Lower leg skin (tissue), 4 donors: Measurements from ENCODE around the gene TNIP1. TPM values are rescaled to one million over a fixed set of nuclear protein-coding genes. Genes with fewer than 3 reads are reported as not detected.

ENCODE experiments used
- DNase-seq, 2 donors: peaks; one replicate each; pipeline ENCODE4 v3.0.0-alpha.2; 2019; ENCODE audit warnings: low spot score in 2 of 2
- H3K4me3 ChIP-seq: fragments of 200-600 bp; sonication (generic); 2 replicates; pipeline ENCODE4 v1.5.1; 2017; ENCODE audit warnings: mild to moderate bottlenecking, low read depth; ENCODE audit not compliant: poor library complexity, severe bottlenecking
- POLR2A ChIP-seq, 2 donors: fragments of 450-650 bp; IDR thresholded peaks; one replicate each; pipeline ENCODE4 v1.6.1; 2016 to 2017; ENCODE audit warnings: antibody characterized with exemption in 2 of 2, mild to moderate bottlenecking in 1 of 2, moderate library complexity in 1 of 2
- WGBS, 2 donors: methylation state at CpG; one replicate each; pipeline ENCODE4 v1.1.5; 2018; 5-methylcytosine and 5-hydroxymethylcytosine counted together
- intact Hi-C: fragments of 100-400 bp; cut with DNase I; formaldehyde crosslinking; loops from one replicate; pipeline ENCODE4 v1.15.0; 2023; ENCODE audit warnings: low total_unique reads
- total RNA-seq, 4 donors: library from RNA; depleted of rRNA; stranded (reverse); fragments of >200 nt; gene quantifications; one replicate each; pipeline ENCODE4 v1.1.0, GENCODE V29; 2016
- TF ChIP-seq, protein P1 (sequence below), 3 donors: fragments of 450-650 bp; IDR thresholded peaks; one replicate each; pipeline ENCODE4 v1.5.1; 2016; ENCODE audit warnings: antibody characterized with exemption in 3 of 3, mild to moderate bottlenecking in 3 of 3, moderate library complexity in 2 of 3

The TNIP1 gene
- total RNA-seq, 4 donors from 2014 or later, result 91.2 to 123 (median 98.1) TPM

DNA sequence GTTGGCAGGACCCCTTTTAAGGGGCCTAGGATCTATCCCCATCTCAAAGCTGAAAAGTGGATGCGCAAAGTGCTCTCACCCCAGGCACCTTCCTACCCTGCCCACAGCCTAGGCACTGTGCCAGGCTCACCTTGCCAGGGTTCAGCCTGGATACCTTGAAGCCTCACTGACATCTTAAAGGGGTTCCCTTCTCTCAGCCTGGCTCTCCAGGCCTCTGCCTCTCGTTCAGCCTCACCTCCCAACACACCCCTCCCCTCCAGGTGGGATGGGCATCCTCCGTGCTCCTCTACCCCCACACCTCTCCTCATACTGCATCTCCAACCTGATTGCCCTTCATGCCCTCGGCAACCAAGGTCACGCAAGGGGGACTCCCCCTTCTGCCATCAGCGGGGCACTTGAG is 25.5 kb downstream of the TNIP1 start:
- 84 to 85% methylated on average over 6 of the region's 6 CpGs for WGBS, 2 donors
- TF ChIP-seq, protein P1, sequence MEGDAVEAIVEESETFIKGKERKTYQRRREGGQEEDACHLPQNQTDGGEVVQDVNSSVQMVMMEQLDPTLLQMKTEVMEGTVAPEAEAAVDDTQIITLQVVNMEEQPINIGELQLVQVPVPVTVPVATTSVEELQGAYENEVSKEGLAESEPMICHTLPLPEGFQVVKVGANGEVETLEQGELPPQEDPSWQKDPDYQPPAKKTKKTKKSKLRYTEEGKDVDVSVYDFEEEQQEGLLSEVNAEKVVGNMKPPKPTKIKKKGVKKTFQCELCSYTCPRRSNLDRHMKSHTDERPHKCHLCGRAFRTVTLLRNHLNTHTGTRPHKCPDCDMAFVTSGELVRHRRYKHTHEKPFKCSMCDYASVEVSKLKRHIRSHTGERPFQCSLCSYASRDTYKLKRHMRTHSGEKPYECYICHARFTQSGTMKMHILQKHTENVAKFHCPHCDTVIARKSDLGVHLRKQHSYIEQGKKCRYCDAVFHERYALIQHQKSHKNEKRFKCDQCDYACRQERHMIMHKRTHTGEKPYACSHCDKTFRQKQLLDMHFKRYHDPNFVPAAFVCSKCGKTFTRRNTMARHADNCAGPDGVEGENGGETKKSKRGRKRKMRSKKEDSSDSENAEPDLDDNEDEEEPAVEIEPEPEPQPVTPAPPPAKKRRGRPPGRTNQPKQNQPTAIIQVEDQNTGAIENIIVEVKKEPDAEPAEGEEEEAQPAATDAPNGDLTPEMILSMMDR (IDR thresholded peaks at IDR 0.05), result no peak
- TF ChIP-seq POLR2A (IDR thresholded peaks at IDR 0.05), result no peak
- H3K4me3 ChIP-seq, result no peak overlapping the region
- intact Hi-C loops, result no loop called here
- DNase-seq, result no peak

DNA sequence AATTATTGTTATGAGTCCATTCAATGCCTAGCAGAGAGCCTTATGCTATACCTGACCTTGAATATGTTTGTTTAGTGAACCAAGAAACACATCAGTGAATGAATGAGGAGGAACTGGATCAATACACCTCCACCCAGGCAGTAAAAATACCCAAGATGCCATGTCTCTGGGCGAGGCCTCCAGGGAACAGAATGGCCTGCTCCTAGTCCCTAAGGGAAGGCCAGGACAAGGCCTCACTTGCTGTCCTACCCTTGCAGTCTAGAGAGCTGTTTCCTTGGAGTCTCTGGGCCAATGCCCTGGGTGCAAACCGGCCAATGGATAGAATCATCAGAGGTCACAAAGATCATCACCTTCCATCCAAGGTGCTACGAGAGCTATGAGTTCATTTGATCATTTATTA is 26.1 kb downstream of the TNIP1 start:
- WGBS, 2 donors, result 82 to 94% methylated on average over 3 of the region's 3 CpGs
- intact Hi-C loops, result loop anchor here (5.0 kb wide), 1 partner anchor 63 kb away; no protein-coding TSS in a partner anchor
- H3K4me3 ChIP-seq, result no peak overlapping the region
- TF ChIP-seq, protein P1 (IDR thresholded peaks at IDR 0.05), result no peak
- TF ChIP-seq POLR2A (IDR thresholded peaks at IDR 0.05), result no peak
- no peak for DNase-seq

DNA sequence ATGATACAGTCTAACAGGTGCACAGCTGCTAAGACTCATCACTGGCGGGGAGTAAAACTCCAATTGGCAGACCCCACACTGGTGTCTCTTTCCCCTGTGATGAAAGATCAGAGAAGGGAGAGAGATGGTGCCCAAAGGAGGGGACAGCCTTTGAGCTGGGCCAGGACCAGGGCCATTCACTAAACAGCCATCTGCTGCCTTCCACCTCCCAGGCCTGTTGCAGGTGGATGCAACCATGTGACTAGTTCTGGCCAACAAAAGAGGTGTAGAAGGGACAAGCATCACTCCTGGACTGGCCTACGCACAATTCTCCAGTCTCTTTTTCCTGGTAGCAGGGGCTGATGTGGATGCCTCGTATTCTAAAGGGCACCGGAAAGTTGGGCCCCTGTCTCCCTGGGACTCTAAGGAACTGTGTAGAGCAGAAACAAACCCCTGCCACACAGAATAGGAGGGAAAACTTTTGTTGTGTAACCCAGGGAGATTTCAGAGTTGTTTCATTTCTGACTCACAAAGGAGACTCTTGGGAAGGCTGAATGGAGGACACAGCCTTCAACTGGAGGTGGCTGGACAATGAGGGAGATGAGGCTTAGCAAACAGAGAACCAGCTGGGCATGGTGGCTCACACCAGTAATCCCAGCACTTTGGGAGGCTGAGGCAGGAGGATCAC is 26.9 kb downstream of the TNIP1 start:
- H3K4me3 ChIP-seq, result no peak overlapping the region
- TF ChIP-seq, protein P1 (IDR thresholded peaks at IDR 0.05), result no peak
- no peak for TF ChIP-seq POLR2A (IDR thresholded peaks at IDR 0.05)
- no peak for DNase-seq
- WGBS, 2 donors, result 89 to 92% methylated on average over 4 of the region's 4 CpGs
- intact Hi-C loops, result loop anchor here (5.0 kb wide), 1 partner anchor 63 kb away; no protein-coding TSS in a partner anchor

DNA sequence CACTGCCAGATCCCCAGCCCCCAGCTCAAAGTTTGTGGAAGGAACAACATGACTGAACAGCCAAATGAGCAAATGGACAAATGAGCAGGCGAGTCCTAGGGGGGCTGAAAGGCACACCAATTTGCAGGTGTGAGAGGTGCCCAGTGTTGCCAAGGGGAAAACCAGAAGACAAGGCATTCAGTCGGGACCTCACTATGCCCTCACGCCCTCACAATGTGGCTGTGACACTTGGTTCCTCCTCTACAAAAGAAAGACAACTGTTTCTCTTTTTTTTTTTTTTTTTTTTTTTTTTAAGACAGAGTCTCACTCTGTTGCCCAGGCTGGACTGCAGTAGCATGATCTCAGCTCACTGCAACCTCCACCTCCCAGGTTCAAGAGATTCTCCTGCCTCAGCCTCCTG is 28.0 kb downstream of the TNIP1 start:
- no peak for DNase-seq
- 82 to 86% methylated on average over 3 of the region's 3 CpGs for WGBS, 2 donors
- intact Hi-C loops, result loop anchor here (5.0 kb wide), 1 partner anchor 64 kb away; no protein-coding TSS in a partner anchor
- TF ChIP-seq, protein P1 (IDR thresholded peaks at IDR 0.05), result no peak
- no peak for TF ChIP-seq POLR2A (IDR thresholded peaks at IDR 0.05)
- H3K4me3 ChIP-seq, result no peak overlapping the region

DNA sequence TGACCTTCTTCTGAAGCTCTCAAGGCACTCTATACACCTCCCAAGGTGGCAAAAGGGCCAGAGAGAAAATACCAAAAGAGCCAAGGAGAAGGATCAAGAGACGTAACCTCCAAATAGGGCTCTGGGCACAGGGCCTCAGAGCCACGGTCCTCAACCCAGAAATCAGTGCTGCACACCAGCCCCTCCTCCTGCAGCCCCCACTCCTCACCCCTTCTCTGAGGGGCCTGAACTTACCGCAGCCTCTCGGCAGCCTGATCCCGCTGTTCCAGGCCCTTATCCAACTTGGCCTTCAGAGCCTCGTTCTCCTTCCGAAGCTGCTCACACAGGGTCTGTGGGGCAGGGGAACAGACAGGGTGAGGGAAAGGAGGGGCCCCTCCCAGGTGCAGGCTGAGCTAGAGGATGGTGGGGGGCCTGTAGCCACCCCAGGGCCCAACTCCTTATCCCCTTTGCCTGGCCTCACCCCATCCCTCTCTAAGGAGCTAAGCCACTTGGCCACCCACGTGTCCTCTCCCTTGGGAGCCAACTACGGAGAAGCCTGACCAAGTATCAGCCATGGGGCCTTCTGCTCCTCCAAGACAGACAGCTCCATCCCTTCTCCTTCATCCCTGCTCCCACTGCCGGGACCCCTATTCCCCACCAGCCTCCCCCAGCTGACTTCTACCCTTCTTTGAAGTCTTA is 28.8 kb downstream of the TNIP1 start:
- no peak for TF ChIP-seq POLR2A (IDR thresholded peaks at IDR 0.05)
- TF ChIP-seq, protein P1 (IDR thresholded peaks at IDR 0.05), result no peak
- no peak for DNase-seq
- intact Hi-C loops, result loop anchor here (5.0 kb wide), 1 partner anchor 65 kb away; no protein-coding TSS in a partner anchor
- no peak overlapping the region for H3K4me3 ChIP-seq
- WGBS, 2 donors, result 72 to 89% methylated on average over 10 of the region's 10 CpGs
